CD4-positive, CD25-positive, alpha-beta regulatory T cell (primary cell): ENCODE data around the gene STARD10. TPM values are rescaled to one million over a fixed set of nuclear protein-coding genes. Genes with fewer than 3 reads are reported as not detected.

ENCODE experiments used
- ATAC-seq, 2 donors: fragments of 150-1000 bp; cut with Tn5 transposase; one replicate each; pipeline ENCODE4 v1.10.0; 2021; ENCODE audit warnings: low read depth in 2 of 2, moderate number of reproducible peaks in 2 of 2, moderate library complexity in 1 of 2
- DNase-seq, 3 donors: peaks; one replicate each; pipeline versions ENCODE4 v3.0.0 to v3.0.0-alpha.2; 2012 to 2022; ENCODE audit warnings: mixed read lengths in 1 of 3
- H3K27ac ChIP-seq: one replicate; pipeline ENCODE4 v1.7.0; 2013; ENCODE audit warnings: mild to moderate bottlenecking, low read length; ENCODE audit not compliant: insufficient read depth, poor library complexity, severe bottlenecking
- H3K27me3 ChIP-seq: one replicate; pipeline ENCODE4 v1.7.0; 2013; ENCODE audit warnings: low read length; ENCODE audit not compliant: control insufficient read depth, insufficient read depth
- H3K36me3 ChIP-seq: one replicate; pipeline ENCODE4 v1.7.0; 2013; ENCODE audit warnings: mild to moderate bottlenecking, low read length, moderate library complexity; ENCODE audit not compliant: control insufficient read depth, insufficient read depth
- H3K4me1 ChIP-seq: 2 replicates; pipeline ENCODE4 v1.7.0; 2013; ENCODE audit warnings: mild to moderate bottlenecking, low read length; ENCODE audit not compliant: insufficient read depth, control insufficient read depth, poor library complexity, severe bottlenecking
- H3K4me3 ChIP-seq: one replicate; pipeline ENCODE4 v1.7.0; 2013; ENCODE audit warnings: low read depth, mild to moderate bottlenecking, low read length, moderate library complexity
- H3K9me3 ChIP-seq, 2 experiments: 1 replicate in 1 of 2; 2 replicates in 1 of 2; pipeline ENCODE4 v1.7.0; 2013; ENCODE audit warnings: low read length in 2 of 2, mild to moderate bottlenecking in 1 of 2, moderate library complexity in 1 of 2; ENCODE audit not compliant: control insufficient read depth in 2 of 2
- H3K27ac Mint-ChIP-seq, 3 donors: one replicate each; pipeline ENCODE4 v1.8.0; 2020 to 2022; ENCODE audit warnings: mild to moderate bottlenecking in 3 of 3, mixed read lengths in 3 of 3, moderate library complexity in 2 of 3
- H3K27me3 Mint-ChIP-seq: one replicate; pipeline ENCODE4 v1.8.0; 2022; ENCODE audit warnings: mild to moderate bottlenecking, mixed read lengths
- H3K36me3 Mint-ChIP-seq: one replicate; pipeline ENCODE4 v1.8.0; 2020; ENCODE audit warnings: mixed read lengths
- H3K4me1 Mint-ChIP-seq, 4 donors: one replicate each; pipeline ENCODE4 v1.8.0; 2020 to 2022; ENCODE audit warnings: mixed read lengths in 4 of 4, mild to moderate bottlenecking in 1 of 4
- H3K4me3 Mint-ChIP-seq, 4 donors: one replicate each; pipeline ENCODE4 v1.8.0; 2020 to 2022; ENCODE audit warnings: mild to moderate bottlenecking in 4 of 4, mixed read lengths in 4 of 4, moderate library complexity in 3 of 4
- H3K9me3 Mint-ChIP-seq, 7 donors: one replicate each; pipeline ENCODE4 v1.8.0; 2020 to 2022; ENCODE audit warnings: mixed read lengths in 7 of 7, mild to moderate bottlenecking in 3 of 7, moderate library complexity in 2 of 7
- polyA plus RNA-seq, 4 donors: library from polyadenylated mRNA; unstranded; fragments of 300-500 nt; fragmentation: Illumina TruSeq; gene quantifications; one replicate each; pipeline ENCODE4 v1.2.3, GENCODE V29; 2021
- total RNA-seq: library from RNA; stranded (reverse); gene quantifications from one replicate; pipeline ENCODE4 v1.2.3, GENCODE V29; 2022

The STARD10 gene
- total and polyA plus RNA-seq, 5 donors from 2014 or later = 11.2 to 16.8 (median 13.9) TPM

- ATAC-seq = no peak
- Mint-ChIP-seq H3K27ac (peak overlapping the region in 2 of 3 donors; percentile 15 to 67), H3K4me1 (peaks cover 6 to 85% (median 50%) of the 10 kb centered on the region in 4 donors)
These were observed 47.8 kb downstream of the STARD10 start for GRCh38 chr11:72745925-72746550.

DNA sequence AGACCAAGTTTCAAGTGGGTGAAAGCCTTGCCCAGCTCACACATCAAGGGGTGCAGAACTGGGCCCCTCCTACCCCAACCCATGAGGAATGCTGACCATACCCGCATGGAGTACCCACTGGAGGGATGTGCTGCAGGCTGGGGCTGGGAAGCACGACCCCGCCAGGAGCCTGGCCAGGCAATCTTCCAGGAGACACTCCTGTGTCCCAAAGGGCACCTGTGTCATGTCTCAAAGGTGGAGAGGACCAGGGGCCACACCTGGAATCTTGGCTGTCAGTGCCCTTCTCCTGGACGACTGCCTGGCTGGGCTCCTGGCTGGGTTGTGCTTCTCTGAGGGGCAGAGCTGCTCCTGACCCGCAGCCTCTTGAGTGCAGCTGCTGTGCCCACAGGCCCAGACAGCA lies 48.3 kb downstream of the STARD10 start:
- peaks cover 46% of the 10 kb centered on the region for H3K4me1 ChIP-seq
- no peaks in the 10 kb centered on the region for H3K27me3 Mint-ChIP-seq
- no peaks in the 10 kb centered on the region for H3K36me3 ChIP-seq
- H3K9me3 ChIP-seq = no peaks in the 10 kb centered on the region
- no peak overlapping the region for H3K27ac Mint-ChIP-seq
- no peak overlapping the region for H3K27ac ChIP-seq
- H3K36me3 Mint-ChIP-seq = peaks cover 3% of the 10 kb centered on the region
- H3K4me3 Mint-ChIP-seq = no peak overlapping the region
- no peak overlapping the region for H3K4me3 ChIP-seq
- DNase-seq (no peak), ATAC-seq (no peak)
- peaks cover 7 to 85% (median 51%) of the 10 kb centered on the region in 4 donors for H3K4me1 Mint-ChIP-seq
- H3K27me3 ChIP-seq = no peaks in the 10 kb centered on the region
- H3K9me3 Mint-ChIP-seq = no peaks in the 10 kb centered on the region

More at GRCh38 chr11:72745925-72746550, 47.8 kb downstream of the STARD10 start:
- no peak for DNase-seq
- Mint-ChIP-seq H3K27me3 (no peaks in the 10 kb centered on the region), H3K9me3 (no peaks in the 10 kb centered on the region), H3K4me3 (no peak overlapping the region), H3K36me3 (peaks cover 3% of the 10 kb centered on the region)
- Histone ChIP-seq H3K4me1 (peaks cover 46% of the 10 kb centered on the region), H3K27ac (no peak overlapping the region), H3K4me3 (no peak overlapping the region), H3K27me3 (no peaks in the 10 kb centered on the region), H3K9me3 (no peaks in the 10 kb centered on the region), H3K36me3 (no peaks in the 10 kb centered on the region)

DNA sequence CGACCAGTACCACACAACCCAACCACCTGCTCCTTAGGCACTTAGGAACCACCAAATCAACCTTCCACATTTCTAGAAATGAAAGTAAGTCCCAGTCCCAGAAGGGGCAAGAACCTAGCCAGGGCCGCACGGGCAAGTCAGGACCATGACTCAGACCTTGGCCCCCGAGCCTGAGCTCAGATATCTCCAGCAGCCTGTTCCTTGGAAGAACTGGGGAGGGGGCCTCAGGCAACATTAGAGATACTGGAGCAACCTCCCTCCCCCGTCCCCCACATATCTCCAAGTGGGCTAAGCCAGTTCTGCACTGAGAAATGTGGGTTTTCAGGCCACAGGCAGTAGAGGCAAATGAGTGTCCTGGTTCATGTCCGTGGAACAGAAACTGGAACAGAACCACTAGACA lies 49.4 kb downstream of the STARD10 start:
- no peaks in the 10 kb centered on the region for H3K9me3 ChIP-seq
- Mint-ChIP-seq H3K36me3 (peaks cover 3% of the 10 kb centered on the region), H3K4me1 (peaks cover 11 to 87% (median 53%) of the 10 kb centered on the region in 4 donors), H3K4me3 (peak overlapping the region in 1 of 4 donors; percentile 0), H3K27ac (peak overlapping the region; percentile 80 to 97 (median 89)), H3K27me3 (no peaks in the 10 kb centered on the region), H3K9me3 (no peaks in the 10 kb centered on the region)
- H3K27ac ChIP-seq = no peak overlapping the region
- H3K4me1 ChIP-seq = peaks cover 47% of the 10 kb centered on the region
- ATAC-seq = no peak
- H3K27me3 ChIP-seq = no peaks in the 10 kb centered on the region
- H3K36me3 ChIP-seq = no peaks in the 10 kb centered on the region
- no peak overlapping the region for H3K4me3 ChIP-seq
- DNase-seq = no peak

DNA sequence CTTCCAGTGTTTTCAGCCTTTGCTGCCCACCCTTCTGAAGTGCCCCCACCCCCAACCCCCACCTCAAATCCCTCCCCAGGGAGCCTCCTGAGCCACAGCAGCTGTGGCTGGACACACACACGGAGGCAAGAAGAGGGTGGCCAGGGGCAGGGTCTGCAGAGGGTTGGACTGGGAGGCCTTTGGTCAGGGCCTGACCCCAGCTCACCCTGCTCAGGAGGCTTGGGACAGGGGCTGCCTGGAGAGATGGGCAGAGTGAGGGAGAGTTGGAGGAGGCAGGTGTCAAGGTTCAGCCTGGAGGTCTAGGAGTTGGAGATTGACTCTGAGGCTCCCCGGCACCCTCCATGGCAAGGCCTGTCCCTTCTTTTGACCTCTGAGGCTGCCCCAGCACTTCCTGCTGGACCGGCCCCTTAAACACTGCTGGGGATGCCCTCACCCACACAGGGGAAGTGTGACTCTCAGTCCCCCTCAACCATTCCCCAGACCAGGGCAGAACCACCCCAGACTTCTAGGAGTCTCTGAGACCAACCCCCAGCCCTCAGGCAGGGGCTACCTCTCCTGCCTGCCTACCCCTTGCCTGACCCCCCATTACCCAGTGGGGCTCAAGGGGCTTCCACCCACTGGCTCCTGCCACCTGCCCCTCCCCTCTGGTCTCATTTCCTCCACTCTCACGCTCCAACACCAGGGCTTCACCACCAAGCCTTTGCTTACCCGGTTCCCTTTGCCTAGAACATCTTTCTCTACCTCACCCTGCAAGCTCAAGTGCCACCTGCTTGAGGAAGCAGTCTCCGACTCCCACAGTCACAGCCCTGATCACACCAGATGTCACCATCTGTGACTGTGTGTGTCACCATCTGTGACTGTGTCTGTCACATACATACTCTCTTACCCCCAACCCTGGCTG lies 50.3 kb downstream of the STARD10 start:
- Histone ChIP-seq H3K4me3 (no peak overlapping the region), H3K36me3 (no peaks in the 10 kb centered on the region), H3K9me3 (no peaks in the 10 kb centered on the region), H3K27me3 (no peaks in the 10 kb centered on the region), H3K4me1 (peaks cover 56% of the 10 kb centered on the region), H3K27ac (no peak overlapping the region)
- H3K27ac Mint-ChIP-seq = peak overlapping the region; percentile 89 to 99 (median 97)
- H3K36me3 Mint-ChIP-seq = peaks cover 2% of the 10 kb centered on the region
- H3K4me1 Mint-ChIP-seq = peaks cover 5 to 86% (median 49%) of the 10 kb centered on the region in 4 donors
- DNase-seq (no peak), ATAC-seq (peak; percentile 59 to 65)
- no peaks in the 10 kb centered on the region for H3K27me3 Mint-ChIP-seq
- peak overlapping the region in 2 of 4 donors; percentile 1 to 3 for H3K4me3 Mint-ChIP-seq
- H3K9me3 Mint-ChIP-seq = no peaks in the 10 kb centered on the region

DNA sequence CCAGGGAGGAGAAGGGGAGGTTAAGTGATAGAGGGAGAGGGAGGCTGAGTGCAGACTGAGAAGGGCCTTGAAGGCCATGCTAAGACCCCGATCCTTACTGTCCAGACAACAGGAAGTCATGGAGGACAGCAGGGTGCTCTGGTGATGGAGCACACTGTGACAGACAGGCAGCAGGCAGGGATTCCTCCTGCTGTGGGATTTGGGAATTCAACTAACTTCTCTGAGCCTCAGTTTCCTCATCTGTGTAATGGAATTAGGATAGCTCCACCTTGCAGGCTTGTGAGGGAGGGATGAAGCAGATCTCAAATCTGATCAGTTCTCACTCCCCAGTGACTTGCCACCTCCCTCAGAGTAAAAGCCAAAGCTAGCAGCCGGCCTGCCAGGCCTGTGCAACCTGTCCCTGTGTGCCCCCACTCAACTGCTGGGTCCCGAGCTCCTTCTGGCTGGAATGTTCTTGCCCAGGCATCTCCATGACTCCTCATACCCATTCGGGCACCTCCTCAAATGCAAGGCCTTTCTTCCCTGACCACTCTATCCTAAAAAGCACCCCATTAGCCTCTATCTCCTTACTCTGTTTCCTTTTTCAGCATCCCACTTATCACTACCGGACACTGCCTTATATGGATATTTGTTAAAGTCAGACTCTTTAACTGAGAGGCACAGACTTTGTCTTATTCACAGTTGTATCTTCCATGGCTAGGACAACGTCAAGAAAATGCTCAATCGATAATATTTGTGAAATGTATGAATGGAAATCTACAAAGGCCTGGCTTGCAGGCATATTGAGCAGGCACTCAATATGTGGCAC lies 51.1 kb downstream of the STARD10 start:
- no peaks in the 10 kb centered on the region for H3K27me3 Mint-ChIP-seq
- H3K4me3 Mint-ChIP-seq = peak overlapping the region in 1 of 4 donors; percentile 3
- ATAC-seq (no peak), DNase-seq (no peak)
- no peak overlapping the region for H3K4me3 ChIP-seq
- peak overlapping the region; percentile 99 for H3K27ac Mint-ChIP-seq
- H3K36me3 Mint-ChIP-seq = peaks cover 3% of the 10 kb centered on the region
- H3K36me3 ChIP-seq = no peaks in the 10 kb centered on the region
- H3K9me3 Mint-ChIP-seq = no peaks in the 10 kb centered on the region
- H3K27me3 ChIP-seq = no peaks in the 10 kb centered on the region
- no peaks in the 10 kb centered on the region for H3K9me3 ChIP-seq
- H3K4me1 ChIP-seq = peaks cover 63% of the 10 kb centered on the region
- H3K27ac ChIP-seq = peak overlapping the region; percentile 26
- H3K4me1 Mint-ChIP-seq = peaks cover 5 to 87% (median 49%) of the 10 kb centered on the region in 4 donors

- Mint-ChIP-seq H3K27ac (peak overlapping the region; percentile 99), H3K36me3 (peaks cover 8% of the 10 kb centered on the region), H3K27me3 (no peaks in the 10 kb centered on the region), H3K4me1 (peaks cover 5 to 87% (median 56%) of the 10 kb centered on the region in 4 donors), H3K4me3 (peak overlapping the region in 2 of 4 donors; percentile 24 to 32), H3K9me3 (no peaks in the 10 kb centered on the region)
- H3K4me3 ChIP-seq = no peak overlapping the region
- H3K36me3 ChIP-seq = no peaks in the 10 kb centered on the region
- DNase-seq (no peak), ATAC-seq (no peak)
- H3K27me3 ChIP-seq = no peaks in the 10 kb centered on the region
- H3K9me3 ChIP-seq = no peaks in the 10 kb centered on the region
- H3K4me1 ChIP-seq = peaks cover 70% of the 10 kb centered on the region
- no peak overlapping the region for H3K27ac ChIP-seq
These were observed 51.9 kb downstream of the STARD10 start for GRCh38 chr11:72741849-72742512.

- Mint-ChIP-seq H3K27me3 (no peaks in the 10 kb centered on the region), H3K4me3 (peak overlapping the region in 3 of 4 donors; percentile 32 to 75 (median 46)), H3K27ac (peak overlapping the region; percentile 71 to 99 (median 99)), H3K36me3 (peaks cover 8% of the 10 kb centered on the region), H3K4me1 (peaks cover 5 to 88% (median 61%) of the 10 kb centered on the region in 4 donors), H3K9me3 (no peaks in the 10 kb centered on the region)
- ATAC-seq (no peak), DNase-seq (no peak)
- H3K27me3 ChIP-seq = no peaks in the 10 kb centered on the region
- H3K9me3 ChIP-seq = no peaks in the 10 kb centered on the region
- peak overlapping the region; percentile 49 for H3K27ac ChIP-seq
- no peaks in the 10 kb centered on the region for H3K36me3 ChIP-seq
- H3K4me1 ChIP-seq = peaks cover 72% of the 10 kb centered on the region
- no peak overlapping the region for H3K4me3 ChIP-seq
These were observed 52.4 kb downstream of the STARD10 start for GRCh38 chr11:72741429-72741833.
